Measurements from ENCODE around the gene CBR4.

The CBR4 gene

GRCh38 chr4:169033660-169034059, 23.6 kb upstream of the CBR4 start:
- no peak for DNase-seq (ENCODE audit: low spot score)

- no peak for DNase-seq (ENCODE audit: low spot score)
These were observed 23.0 kb upstream of the CBR4 start for GRCh38 chr4:169032883-169033645.

GRCh38 chr4:169032194-169032593, 22.1 kb upstream of the CBR4 start:
- no peak for DNase-seq (ENCODE audit: low spot score)

GRCh38 chr4:169031392-169031791, 21.3 kb upstream of the CBR4 start:
- no peak for DNase-seq (ENCODE audit: low spot score)

GRCh38 chr4:169030562-169030982, 20.5 kb upstream of the CBR4 start:
- DNase-seq (ENCODE audit: low spot score), result no peak

- DNase-seq (ENCODE audit: low spot score), result no peak
These were observed 19.9 kb upstream of the CBR4 start for GRCh38 chr4:169029947-169030346.

GRCh38 chr4:169027663-169028062, 17.6 kb upstream of the CBR4 start:
- DNase-seq (ENCODE audit: low spot score), result no peak

- DNase-seq (ENCODE audit: low spot score), result no peak
These were observed 15.1 kb upstream of the CBR4 start for GRCh38 chr4:169025184-169025583.

GRCh38 chr4:169024762-169025161, 14.7 kb upstream of the CBR4 start:
- no peak for DNase-seq (ENCODE audit: low spot score)

- DNase-seq (ENCODE audit: low spot score), result no peak
These were observed 8.4 kb upstream of the CBR4 start for GRCh38 chr4:169018406-169018805.

GRCh38 chr4:169017971-169018370, 7.9 kb upstream of the CBR4 start:
- DNase-seq (ENCODE audit: low spot score), result no peak

- DNase-seq (ENCODE audit: low spot score), result no peak
These were observed 5.2 kb upstream of the CBR4 start for GRCh38 chr4:169015186-169015623.

GRCh38 chr4:169014586-169014985, 4.5 kb upstream of the CBR4 start:
- DNase-seq (ENCODE audit: low spot score), result no peak

- no peak for DNase-seq (ENCODE audit: low spot score)
These were observed 3.3 kb upstream of the CBR4 start for GRCh38 chr4:169013396-169013795.

- no peak for DNase-seq (ENCODE audit: low spot score)
These were observed 2.0 kb upstream of the CBR4 start for GRCh38 chr4:169012049-169012448.

GRCh38 chr4:169009286-169010124, 550 bp downstream of the CBR4 start:
- no peak for DNase-seq (ENCODE audit: low spot score)

GRCh38 chr4:169005453-169006099, 4.5 kb downstream of the CBR4 start:
- no peak for DNase-seq (ENCODE audit: low spot score)

GRCh38 chr4:169000315-169000714, 9.7 kb downstream of the CBR4 start:
- no peak for DNase-seq (ENCODE audit: low spot score)

- no peak for DNase-seq (ENCODE audit: low spot score)
These were observed 10.2 kb downstream of the CBR4 start for GRCh38 chr4:168999809-169000208.

- DNase-seq (ENCODE audit: low spot score), result no peak
These were observed 11.5 kb downstream of the CBR4 start for GRCh38 chr4:168998596-168998995.

GRCh38 chr4:168995537-168996295, 14.3 kb downstream of the CBR4 start:
- DNase-seq (ENCODE audit: low spot score), result no peak

- DNase-seq (ENCODE audit: low spot score), result no peak
These were observed 15.1 kb downstream of the CBR4 start for GRCh38 chr4:168994958-168995357.

Data from HuH-7.5 (cell line).